IMR-90 (cell line): Measurements from ENCODE around the gene RPL19. TPM values are rescaled to one million over a fixed set of nuclear protein-coding genes. Genes with fewer than 3 reads are reported as not detected.

ENCODE experiments used
- ATAC-seq: fragments of 200-7000 bp; cut with Tn5 transposase; 2 replicates; pipeline ENCODE4 v1.9.1; 2020; ENCODE audit warnings: low read depth, mild to moderate bottlenecking, moderate library complexity
- Bru-seq: library from RNA; stranded (reverse); fragments of 400-500 nt; gene quantifications from one replicate; lab custom pipeline; 2021; lab: Mats Ljungman, UMichigan
- BruChase-seq, 2 experiments: library from RNA; stranded (reverse); fragments of 400-500 nt; gene quantifications; one replicate each; lab custom pipeline; 2021; lab: Mats Ljungman, UMichigan
- BruUV-seq: library from RNA; stranded (reverse); fragments of 400-500 nt; replicated peaks from 2 replicates; lab custom pipeline; 2021; lab: Mats Ljungman, UMichigan
- CTCF ChIA-PET: fragments of 300-600 bp; formaldehyde crosslinking; extraction: SDS; loops from one replicate; lab custom pipeline; 2021; ENCODE audit warnings: antibody characterized with exemption; lab: Yijun Ruan, JAX
- POLR2A ChIA-PET: fragments of 300-600 bp; sonication (Branson Sonifier 250); formaldehyde crosslinking; loops from one replicate; lab custom pipeline; 2022; ENCODE audit warnings: antibody characterized with exemption; ENCODE audit not compliant: unreplicated experiment; lab: Charles Lee
- DNase-seq: peaks from one replicate; pipeline ENCODE4 v3.0.0; 2013
- H2AFZ ChIP-seq: replicated peaks from 2 replicates; pipeline ENCODE3; 2013; ENCODE audit warnings: low read length, mild to moderate bottlenecking; ENCODE audit not compliant: poor library complexity
- H2AK5ac ChIP-seq: 2 replicates; pipeline ENCODE4 v1.6.1; 2013; ENCODE audit warnings: low read depth, low read length, inconsistent platforms
- H2AK9ac ChIP-seq: replicated peaks from 2 replicates; pipeline ENCODE3; 2013; ENCODE audit warnings: mild to moderate bottlenecking, low read depth, low read length, moderate library complexity; ENCODE audit not compliant: poor library complexity
- H2BK120ac ChIP-seq: 2 replicates; pipeline ENCODE4 v1.6.1; 2013; ENCODE audit warnings: low read depth, low read length, inconsistent platforms
- H2BK15ac ChIP-seq: 3 replicates; pipeline ENCODE4 v1.6.1; 2013; ENCODE audit warnings: low read depth, low read length, inconsistent platforms
- H2BK20ac ChIP-seq: 2 replicates; pipeline ENCODE4 v1.6.1; 2013; ENCODE audit warnings: low read depth, mild to moderate bottlenecking, inconsistent platforms, low read length, moderate library complexity
- H2BK5ac ChIP-seq: 2 replicates; pipeline ENCODE4 v1.6.1; 2013; ENCODE audit warnings: mild to moderate bottlenecking, low read depth, low read length, inconsistent platforms; ENCODE audit not compliant: poor library complexity, severe bottlenecking
- H3K14ac ChIP-seq: replicated peaks from 2 replicates; pipeline ENCODE4 v1.6.1; 2013; ENCODE audit warnings: low read depth, low read length, inconsistent platforms
- H3K18ac ChIP-seq: 2 replicates; pipeline ENCODE4 v1.6.1; 2013; ENCODE audit warnings: low read depth, low read length, control low read depth
- H3K23ac ChIP-seq: 2 replicates; pipeline ENCODE4 v1.6.1; 2013; ENCODE audit warnings: low read depth, low read length, inconsistent platforms
- H3K27ac ChIP-seq: 2 replicates; pipeline ENCODE4 v1.5.1; 2013; ENCODE audit warnings: mild to moderate bottlenecking, control low read depth, low read length; ENCODE audit not compliant: insufficient read depth
- H3K27me3 ChIP-seq: 2 replicates; pipeline ENCODE4 v1.6.1; 2013; ENCODE audit warnings: low read length; ENCODE audit not compliant: control insufficient read depth, insufficient read depth
- H3K36me3 ChIP-seq: 2 replicates; pipeline ENCODE4 v1.6.1; 2013; ENCODE audit warnings: low read length, mixed read lengths; ENCODE audit not compliant: control insufficient read depth, insufficient read depth
- H3K4ac ChIP-seq: 2 replicates; pipeline ENCODE4 v1.6.1; 2013; ENCODE audit warnings: low read depth, low read length, inconsistent platforms
- H3K4me1 ChIP-seq: 2 replicates; pipeline ENCODE4 v1.6.1; 2013; ENCODE audit warnings: low read length, mixed read lengths; ENCODE audit not compliant: control insufficient read depth, insufficient read depth
- H3K4me2 ChIP-seq: 2 replicates; pipeline ENCODE4 v1.6.1; 2013; ENCODE audit warnings: low read depth, mild to moderate bottlenecking, control low read depth, low read length, moderate library complexity
- H3K4me3 ChIP-seq: 2 replicates; pipeline ENCODE4 v1.5.1; 2013; ENCODE audit warnings: low read depth, mild to moderate bottlenecking, control low read depth, low read length, moderate library complexity; ENCODE audit not compliant: insufficient read depth
- H3K56ac ChIP-seq: 2 replicates; pipeline ENCODE4 v1.6.1; 2013; ENCODE audit warnings: low read length, inconsistent platforms; ENCODE audit not compliant: insufficient read depth; ENCODE audit errors: extremely low read depth
- H3K79me1 ChIP-seq, 2 experiments: 2 replicates each; pipeline ENCODE4 v1.6.1; 2013; ENCODE audit warnings: low read length in 2 of 2, inconsistent platforms in 1 of 2, low read depth in 1 of 2
- H3K9ac ChIP-seq: 2 replicates; pipeline ENCODE4 v1.6.1; 2013; ENCODE audit warnings: low read depth, low read length, control low read depth
- H3K9me1 ChIP-seq: 2 replicates; pipeline ENCODE4 v1.6.1; 2013; ENCODE audit warnings: low read length, inconsistent platforms; ENCODE audit not compliant: insufficient read depth
- H3K9me3 ChIP-seq: 2 replicates; pipeline ENCODE4 v1.6.1; 2013; ENCODE audit warnings: low read length; ENCODE audit not compliant: control insufficient read depth, insufficient read depth
- H4K20me1 ChIP-seq: 2 replicates; pipeline ENCODE4 v1.6.1; 2013; ENCODE audit warnings: low read length, inconsistent platforms; ENCODE audit not compliant: insufficient read depth
- H4K5ac ChIP-seq: 2 replicates; pipeline ENCODE4 v1.6.1; 2013; ENCODE audit warnings: mild to moderate bottlenecking, low read depth, low read length, control low read depth
- H4K8ac ChIP-seq, 2 experiments: 2 replicates each; pipeline ENCODE4 v1.6.1; 2013; ENCODE audit warnings: low read depth in 2 of 2, low read length in 2 of 2, control low read depth in 1 of 2, inconsistent platforms in 1 of 2
- H4K91ac ChIP-seq: 2 replicates; pipeline ENCODE4 v1.6.1; 2013; ENCODE audit warnings: low read depth, low read length, inconsistent platforms; ENCODE audit not compliant: insufficient read depth
- CEBPB ChIP-seq: IDR thresholded peaks from 2 replicates; pipeline ENCODE4 v1.6.1; 2012; ENCODE audit warnings: low read depth, low read length, improper control_type of control experiment
- CHD1 ChIP-seq: IDR thresholded peaks from 2 replicates; pipeline ENCODE4 v1.6.1; 2012; ENCODE audit warnings: low read depth, low read length, improper control_type of control experiment
- CTCF ChIP-seq: conservative IDR thresholded peaks from 2 replicates; pipeline ENCODE4 v1.5.1; 2012; ENCODE audit warnings: mild to moderate bottlenecking, low read depth, low read length, improper control_type of control experiment
- FOS ChIP-seq: fragments of 150-350 bp; IDR thresholded peaks from 2 replicates; pipeline ENCODE4 v1.6.1; 2016; ENCODE audit warnings: low read depth, low read length
- MAZ ChIP-seq: IDR thresholded peaks from 2 replicates; pipeline ENCODE4 v1.6.1; 2012; ENCODE audit warnings: low read depth, mild to moderate bottlenecking, low read length, improper control_type of control experiment, moderate library complexity, borderline replicate concordance
- NFE2L2 ChIP-seq: fragments of 150-350 bp; IDR thresholded peaks from 2 replicates; pipeline ENCODE4 v1.6.1; 2016; ENCODE audit warnings: low read depth, mild to moderate bottlenecking, low read length
- POLR2A ChIP-seq: IDR thresholded peaks from 2 replicates; pipeline ENCODE4 v1.6.1; 2012; ENCODE audit warnings: mild to moderate bottlenecking, low read depth, low read length
- RAD21 ChIP-seq: IDR thresholded peaks from 2 replicates; pipeline ENCODE4 v1.6.1; 2012; ENCODE audit warnings: low read length, improper control_type of control experiment
- RCOR1 ChIP-seq: IDR thresholded peaks from 2 replicates; pipeline ENCODE4 v1.6.1; 2012; ENCODE audit warnings: mild to moderate bottlenecking, low read length, improper control_type of control experiment; ENCODE audit not compliant: insufficient replicate concordance
- RFX5 ChIP-seq: IDR thresholded peaks from 2 replicates; pipeline ENCODE4 v1.8.0; 2012; ENCODE audit warnings: low read depth, mild to moderate bottlenecking, low read length, moderate library complexity
- SMC3 ChIP-seq: fragments of 150-350 bp; IDR thresholded peaks from 2 replicates; pipeline ENCODE4 v1.6.1; 2016; ENCODE audit warnings: low read depth, mild to moderate bottlenecking, antibody characterized with exemption, low read length, moderate library complexity
- WGBS, 2 experiments: methylation state at CpG; one replicate each; pipeline versions ENCODE4 v1.1.5 to v1.1.7; 2013; ENCODE audit warnings: missing lambda C conversion rate in 2 of 2; ENCODE audit not compliant: insufficient read length in 1 of 2; ENCODE audit errors: extremely low coverage in 2 of 2; 5-methylcytosine and 5-hydroxymethylcytosine counted together
- dilution Hi-C: fragments of 300-500 bp; cut with HindIII; formaldehyde crosslinking; loops from one replicate; pipeline ENCODE4 v1.14.3; 2018; ENCODE audit warnings: low sequenced_read_pairs; ENCODE audit not compliant: unreplicated experiment
- in situ Hi-C: fragments of 300-500 bp; cut with MboI; formaldehyde crosslinking; loops from 3 replicates; pipeline ENCODE4 v1.14.3; 2019; ENCODE audit warnings: low sequenced_read_pairs, inconsistent platforms, mixed read lengths
- intact Hi-C: fragments of 100-400 bp; cut with micrococcal nuclease; formaldehyde crosslinking; loops from 2 replicates; pipeline ENCODE4 v1.10.0; 2022
- long read RNA-seq: library from polyadenylated mRNA; unstranded; transcript quantifications from one replicate; pipeline ENCODE4 v2.0.0, GENCODE V29; 2021; ENCODE audit not compliant: unreplicated experiment
- polyA plus RNA-seq, 3 experiments: library from polyadenylated mRNA; depleted of rRNA; stranded (reverse); fragments of >200 nt; gene quantifications; 2 replicates each; pipeline ENCODE4 v1.2.3, GENCODE V29; 2012; ENCODE audit warnings: low replicate concordance in 1 of 3
- total RNA-seq: library from RNA; depleted of rRNA; stranded (reverse); fragments of >200 nt; gene quantifications from 2 replicates; pipeline ENCODE4 v1.2.3, GENCODE V29; 2012; rRNA removed
- TF ChIP-seq, protein P1 (sequence below): fragments of 150-350 bp; IDR thresholded peaks from 2 replicates; pipeline ENCODE4 v1.6.1; 2017; ENCODE audit warnings: mild to moderate bottlenecking, antibody characterized with exemption, low read length, low read depth

The RPL19 gene
- total RNA-seq (2,298 and 2,466 TPM in 2 replicates), polyA plus RNA-seq (2012; rRNA removed) (2,030 and 2,101 TPM in 2 replicates), Bru-seq, nascent RNA (percentile 99 among the genes with signal in this experiment), BruChase-seq, experiment 1, labeled RNA remaining after a 6-hour chase (percentile 97 among the genes with signal in this experiment), BruChase-seq, experiment 2, labeled RNA remaining after a 2-hour chase (percentile 95 among the genes with signal in this experiment)
- polyA plus RNA-seq (2012; cell fraction: cytosol; rRNA removed): 3,418 and 5,498 TPM in 2 replicates
- 579 and 1,052 TPM in 2 replicates for polyA plus RNA-seq (2012; cell fraction: nucleus; rRNA removed; ENCODE audit: low replicate concordance)
- long read RNA-seq, transcript RPL19-201 (6 exons, 737 nt): major isoform, 471 of 551 reads
- long read RNA-seq, partial matches to known transcripts: 68 of 551 reads
- long read RNA-seq, other reads (novel, unspliced or antisense): 8 of 551 reads

- peak within 1 kb of the TSS; percentile 100 for H2BK20ac ChIP-seq
- BruUV-seq: no TSS peak
- ATAC-seq: peak; percentile 68
- peak within 1 kb of the TSS; percentile 100 for H3K56ac ChIP-seq
- peak within 1 kb of the TSS; percentile 100 for H2BK120ac ChIP-seq
- peak within 1 kb of the TSS; percentile 97 for H3K18ac ChIP-seq
- in situ Hi-C loops (no loop called here), intact Hi-C loops (no loop called here), dilution Hi-C loops (no loop called here)
- CTCF ChIA-PET: interaction anchor here (0.7 to 1.4 kb wide), 2 partner anchors 10 to 32 kb away, joined by 3 to 8 read pairs; no protein-coding TSS in a partner anchor
- peak within 1 kb of the TSS; percentile 86 for H3K4me3 ChIP-seq
- peak within 1 kb of the TSS; percentile 89 for H3K9ac ChIP-seq
- H4K8ac ChIP-seq: peak within 1 kb of the TSS; percentile 85 to 97
- peak within 1 kb of the TSS; percentile 75 for H2AFZ ChIP-seq
- WGBS, 2 experiments: 0% methylated on average over 10 of the region's 52 CpGs; no CpG with 5 or more reads in 1 of the 2 experiments
- H2AK5ac ChIP-seq: peak within 1 kb of the TSS; percentile 99
- peak within 1 kb of the TSS; percentile 82 for H3K27ac ChIP-seq
- H3K9me1 ChIP-seq: peaks cover 18% of the 10 kb centered on the region
- peak within 1 kb of the TSS; percentile 86 for H4K5ac ChIP-seq
- H3K4me2 ChIP-seq: peak within 1 kb of the TSS; percentile 98
- H2BK5ac ChIP-seq: peak within 1 kb of the TSS; percentile 97
- peaks cover 37% of the 10 kb centered on the region for H4K20me1 ChIP-seq
- peaks cover 39 to 66% of the 10 kb centered on the region in 2 experiments for H3K79me1 ChIP-seq
- POLR2A ChIA-PET: interaction anchor here (0.5 to 0.7 kb wide), 6 partner anchors 10 to 244 kb away, joined by 4 to 18 read pairs (median 7); no protein-coding TSS in a partner anchor
- H3K14ac ChIP-seq: peak within 1 kb of the TSS; percentile 100
- H2BK15ac ChIP-seq: peak within 1 kb of the TSS; percentile 88; the same call in 1 of the 3 replicates
- H3K9me3 ChIP-seq: no peaks in the 10 kb centered on the region
- DNase-seq: peak; percentile 20
- H3K27me3 ChIP-seq: no peaks in the 10 kb centered on the region
- H2AK9ac ChIP-seq: peak within 1 kb of the TSS; percentile 98
- peak within 1 kb of the TSS; percentile 99 for H3K4ac ChIP-seq
- H3K36me3 ChIP-seq: peaks cover 39% of the 10 kb centered on the region
- peak within 1 kb of the TSS; percentile 100 for H3K23ac ChIP-seq
- peak within 1 kb of the TSS; percentile 99 for H4K91ac ChIP-seq
- peaks cover 14% of the 10 kb centered on the region for H3K4me1 ChIP-seq
- TF ChIP-seq RAD21: no peak
- no peak for TF ChIP-seq RCOR1
- TF ChIP-seq CHD1: peak; percentile 87; the same call in 1 of the 2 replicates
- TF ChIP-seq RFX5: no peak
- TF ChIP-seq, protein P1, sequence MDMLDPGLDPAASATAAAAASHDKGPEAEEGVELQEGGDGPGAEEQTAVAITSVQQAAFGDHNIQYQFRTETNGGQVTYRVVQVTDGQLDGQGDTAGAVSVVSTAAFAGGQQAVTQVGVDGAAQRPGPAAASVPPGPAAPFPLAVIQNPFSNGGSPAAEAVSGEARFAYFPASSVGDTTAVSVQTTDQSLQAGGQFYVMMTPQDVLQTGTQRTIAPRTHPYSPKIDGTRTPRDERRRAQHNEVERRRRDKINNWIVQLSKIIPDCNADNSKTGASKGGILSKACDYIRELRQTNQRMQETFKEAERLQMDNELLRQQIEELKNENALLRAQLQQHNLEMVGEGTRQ: peak; percentile 36; the same call in 1 of the 2 replicates
- no peak for TF ChIP-seq NFE2L2
- no peak for TF ChIP-seq MAZ
- no peak for TF ChIP-seq SMC3
- no peak for TF ChIP-seq FOS
- no peak for TF ChIP-seq CEBPB
- TF ChIP-seq CTCF: no peak
- TF ChIP-seq POLR2A: peak; percentile 98
Measured at GRCh38 chr17:39200070-39200879, at the start of gene RPL19. TSS of gene RPL19 (plus strand) at chr17:39200283. CDS start at chr17:39200345, 62 bp downstream.
